Central memory CD8-positive, alpha-beta T cell (primary cell): ENCODE results near the gene NFKBIA.

Source experiments
- ATAC-seq: fragments of 150-1000 bp; cut with Tn5 transposase; replicated peaks from 2 replicates; pipeline ENCODE4 v1.10.0; 2022; ENCODE audit warnings: mild to moderate bottlenecking, moderate FRiP score, moderate number of reproducible peaks; ENCODE audit not compliant: poor library complexity, severe bottlenecking; ENCODE audit errors: extremely low read depth
- DNase-seq, 2 donors: peaks; one replicate each; pipeline ENCODE4 v3.0.0; 2021; ENCODE audit warnings: low spot score in 2 of 2
- H3K27ac Mint-ChIP-seq: one replicate; pipeline ENCODE4 v1.8.0; 2022; ENCODE audit warnings: low read depth, mild to moderate bottlenecking, moderate library complexity, mixed read lengths
- H3K27me3 Mint-ChIP-seq: one replicate; pipeline ENCODE4 v1.8.0; 2022; ENCODE audit warnings: mixed read lengths
- H3K36me3 Mint-ChIP-seq: one replicate; pipeline ENCODE4 v1.8.0; 2022; ENCODE audit warnings: mild to moderate bottlenecking, moderate library complexity, mixed read lengths; ENCODE audit not compliant: insufficient read depth
- H3K4me1 Mint-ChIP-seq: one replicate; pipeline ENCODE4 v1.8.0; 2022; ENCODE audit warnings: mixed read lengths
- H3K4me3 Mint-ChIP-seq: one replicate; pipeline ENCODE4 v1.8.0; 2022; ENCODE audit warnings: mild to moderate bottlenecking, moderate library complexity, mixed read lengths
- H3K9me3 Mint-ChIP-seq: one replicate; pipeline ENCODE4 v1.8.0; 2022; ENCODE audit warnings: mixed read lengths

Gene NFKBIA

GRCh38 chr14:35352274-35353233 is 52.0 kb downstream of the NFKBIA start:
- no peak for DNase-seq
- H3K27ac Mint-ChIP-seq = no peak overlapping the region
- H3K4me1 Mint-ChIP-seq = peaks cover 14% of the 10 kb centered on the region
- no peaks in the 10 kb centered on the region for H3K36me3 Mint-ChIP-seq
- no peaks in the 10 kb centered on the region for H3K27me3 Mint-ChIP-seq
- H3K9me3 Mint-ChIP-seq = no peaks in the 10 kb centered on the region
- no peak for ATAC-seq
- no peak overlapping the region for H3K4me3 Mint-ChIP-seq

DNA sequence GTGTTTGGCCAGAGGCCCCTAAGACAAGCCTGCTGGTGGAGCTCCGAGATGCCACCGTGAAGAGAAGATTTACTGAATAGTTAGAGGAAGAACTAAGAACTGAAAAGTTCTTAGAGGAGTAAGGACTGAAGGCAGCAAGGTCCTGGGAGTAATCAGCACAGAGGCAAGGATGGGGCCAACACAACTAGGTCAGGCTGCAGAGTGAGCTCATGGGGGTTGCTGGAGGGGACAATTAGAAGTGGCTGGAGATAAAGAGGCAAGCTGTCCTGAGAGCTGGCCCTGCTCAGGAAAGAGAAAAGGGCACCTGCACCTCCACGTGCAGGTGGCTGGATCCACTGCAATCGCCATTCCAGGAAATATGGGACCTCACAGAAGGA is 52.7 kb downstream of the NFKBIA start:
- H3K9me3 Mint-ChIP-seq = no peaks in the 10 kb centered on the region
- no peaks in the 10 kb centered on the region for H3K36me3 Mint-ChIP-seq
- H3K27ac Mint-ChIP-seq = no peak overlapping the region
- no peaks in the 10 kb centered on the region for H3K27me3 Mint-ChIP-seq
- peaks cover 14% of the 10 kb centered on the region for H3K4me1 Mint-ChIP-seq
- H3K4me3 Mint-ChIP-seq = no peak overlapping the region
- ATAC-seq = no peak
- no peak for DNase-seq
